GM06990 (cell line): Measurements from ENCODE around the gene WDR64.
A peak's percentile ranks its signal among the peaks of the same experiment; 100 is the strongest.

Experiments used
- DNase-seq: peaks from one replicate; pipeline ENCODE4 v3.0.0-alpha.2; 2011; ENCODE audit not compliant: insufficient read length; ENCODE audit errors: extremely low read depth
- H3K27me3 ChIP-seq: replicated peaks from 2 replicates; pipeline ENCODE4 v1.6.0; 2011; ENCODE audit warnings: low read length; ENCODE audit not compliant: control insufficient read depth, insufficient read depth
- H3K36me3 ChIP-seq: 2 replicates; pipeline ENCODE4 v1.5.1; 2011; ENCODE audit warnings: low read length; ENCODE audit not compliant: control insufficient read depth, insufficient read depth
- H3K4me3 ChIP-seq: replicated peaks from 2 replicates; pipeline ENCODE4 v1.5.1; 2011; ENCODE audit warnings: low read depth, mild to moderate bottlenecking, control low read depth, low read length
- TF ChIP-seq, protein P1 (sequence below): IDR thresholded peaks from 2 replicates; pipeline ENCODE4 v1.5.1; 2011; ENCODE audit warnings: low read length, control low read depth, mild to moderate bottlenecking, inconsistent platforms; ENCODE audit not compliant: insufficient read depth, poor library complexity, severe bottlenecking

The WDR64 gene

GRCh38 chr1:241638099-241638682 is 13.9 kb upstream of the WDR64 start:
- Histone ChIP-seq H3K4me3 (peak overlapping the region; percentile 98), H3K27me3 (no peaks in the 10 kb centered on the region), H3K36me3 (peaks cover 2% of the 10 kb centered on the region; the same call in 1 of the 2 replicates)
- no peak for DNase-seq
- TF ChIP-seq, protein P1, sequence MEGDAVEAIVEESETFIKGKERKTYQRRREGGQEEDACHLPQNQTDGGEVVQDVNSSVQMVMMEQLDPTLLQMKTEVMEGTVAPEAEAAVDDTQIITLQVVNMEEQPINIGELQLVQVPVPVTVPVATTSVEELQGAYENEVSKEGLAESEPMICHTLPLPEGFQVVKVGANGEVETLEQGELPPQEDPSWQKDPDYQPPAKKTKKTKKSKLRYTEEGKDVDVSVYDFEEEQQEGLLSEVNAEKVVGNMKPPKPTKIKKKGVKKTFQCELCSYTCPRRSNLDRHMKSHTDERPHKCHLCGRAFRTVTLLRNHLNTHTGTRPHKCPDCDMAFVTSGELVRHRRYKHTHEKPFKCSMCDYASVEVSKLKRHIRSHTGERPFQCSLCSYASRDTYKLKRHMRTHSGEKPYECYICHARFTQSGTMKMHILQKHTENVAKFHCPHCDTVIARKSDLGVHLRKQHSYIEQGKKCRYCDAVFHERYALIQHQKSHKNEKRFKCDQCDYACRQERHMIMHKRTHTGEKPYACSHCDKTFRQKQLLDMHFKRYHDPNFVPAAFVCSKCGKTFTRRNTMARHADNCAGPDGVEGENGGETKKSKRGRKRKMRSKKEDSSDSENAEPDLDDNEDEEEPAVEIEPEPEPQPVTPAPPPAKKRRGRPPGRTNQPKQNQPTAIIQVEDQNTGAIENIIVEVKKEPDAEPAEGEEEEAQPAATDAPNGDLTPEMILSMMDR, result no peak

DNA sequence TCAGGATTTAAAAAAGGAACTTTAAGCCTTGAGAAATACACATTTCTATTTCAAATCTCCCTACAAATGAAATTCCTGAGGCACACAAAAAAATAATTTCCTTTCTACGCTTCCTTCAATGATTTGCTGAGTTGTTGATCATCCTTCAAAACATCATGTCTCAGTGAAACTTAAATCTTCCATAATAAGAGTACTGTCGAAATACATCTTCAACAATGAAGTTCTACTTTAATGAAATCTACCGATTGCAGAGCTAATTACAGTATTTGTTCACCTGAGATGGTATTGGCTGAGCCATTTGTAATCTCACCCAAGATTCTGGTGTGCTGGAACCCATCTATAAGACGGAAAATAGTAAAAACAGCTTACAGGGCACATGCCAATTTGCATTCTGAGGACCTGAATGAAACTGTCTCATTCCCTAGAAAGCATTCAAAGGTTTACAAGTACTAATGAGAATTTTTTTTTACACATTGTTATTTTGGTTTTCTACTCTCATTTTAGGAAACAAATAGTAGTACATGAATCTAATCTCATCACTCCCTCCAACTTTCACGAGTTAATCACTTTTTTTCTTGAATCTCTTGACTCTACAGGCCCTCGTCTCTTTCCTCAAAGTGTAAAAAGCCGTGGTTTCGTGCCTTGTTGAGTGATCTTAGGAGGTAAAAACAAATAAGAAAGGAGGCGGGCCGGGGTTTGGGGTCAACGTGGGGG is 13.0 kb upstream of the WDR64 start:
- H3K4me3 ChIP-seq, result peak overlapping the region; percentile 98
- H3K27me3 ChIP-seq, result no peaks in the 10 kb centered on the region
- peaks cover 2% of the 10 kb centered on the region; the same call in 1 of the 2 replicates for H3K36me3 ChIP-seq
- no peak for DNase-seq
- TF ChIP-seq, protein P1, result no peak

DNA sequence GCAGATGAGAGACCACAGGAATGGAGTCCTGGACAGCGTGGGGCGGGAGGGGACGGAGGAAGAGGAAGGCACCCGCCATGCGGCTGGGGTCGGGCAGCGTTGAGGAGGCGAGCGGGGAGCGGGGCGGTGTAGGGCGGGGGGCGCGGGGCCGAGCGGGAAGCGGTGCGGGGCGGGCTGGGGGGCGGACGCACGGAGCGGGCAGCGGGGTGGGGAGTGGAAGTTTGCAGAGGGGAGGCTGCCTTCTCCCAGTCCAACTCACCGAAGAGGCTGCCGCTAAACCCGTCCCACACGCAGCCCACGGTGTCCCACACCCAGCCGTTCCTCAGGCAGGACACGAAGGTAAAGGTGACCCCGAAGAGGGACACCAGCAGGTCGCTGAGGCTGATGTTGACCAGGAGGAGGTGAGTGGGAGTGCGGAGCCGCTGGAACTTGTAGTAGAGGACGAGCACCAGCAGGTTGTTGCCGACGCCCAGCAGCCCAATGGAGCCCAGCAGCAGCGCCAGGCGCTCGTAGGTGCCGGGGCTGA is 12.4 kb upstream of the WDR64 start:
- TF ChIP-seq, protein P1, result no peak
- Histone ChIP-seq H3K36me3 (peaks cover 2% of the 10 kb centered on the region; the same call in 1 of the 2 replicates), H3K27me3 (no peaks in the 10 kb centered on the region), H3K4me3 (peak overlapping the region; percentile 98)
- no peak for DNase-seq

DNA sequence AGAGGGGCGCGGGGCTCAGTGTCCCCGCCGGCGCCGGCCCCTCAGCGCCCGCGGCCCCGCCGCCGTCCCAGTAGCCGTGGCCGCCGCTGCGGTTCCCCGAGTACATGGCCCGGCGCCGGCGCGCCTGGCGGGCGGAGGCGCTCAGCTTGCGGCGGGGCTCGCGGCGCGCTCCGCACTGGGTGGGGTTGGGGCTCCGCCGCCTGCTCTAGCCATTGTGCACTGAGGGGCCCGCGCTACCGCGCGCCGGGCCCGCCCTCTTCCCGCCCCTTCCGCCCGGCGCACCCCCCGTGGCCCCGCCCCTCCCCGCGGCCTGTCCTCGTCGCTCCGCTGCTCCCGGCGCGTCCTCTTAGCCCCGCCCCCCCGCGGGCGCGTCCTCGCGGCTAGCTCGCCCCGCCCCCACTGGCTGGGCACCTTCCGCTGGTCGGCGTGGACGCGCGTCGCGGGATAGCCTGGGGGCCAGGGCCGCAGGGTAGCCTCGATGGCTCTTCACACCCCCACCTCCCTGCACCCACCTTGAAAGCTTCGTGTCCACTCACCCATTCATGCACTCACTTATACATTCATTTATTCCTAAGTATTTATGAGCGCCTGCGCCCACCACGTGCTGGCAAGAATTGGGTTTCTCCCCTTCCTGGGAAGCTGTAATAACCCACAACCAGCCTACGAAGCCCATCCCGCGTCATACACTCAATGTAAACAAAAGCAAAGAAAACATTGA is 11.8 kb upstream of the WDR64 start, which contains the start of the genes CHML and OPN3:
Gene CHML (minus strand): TSS at position 221 of the 718 bp plus-strand sequence. CDS start 4,603 bp downstream, outside the sequence.
Gene OPN3 (minus strand): TSS at position 221 of the 718 bp plus-strand sequence. CDS start 115 bp downstream, at position 106.
- TF ChIP-seq, protein P1, result no peak
- Histone ChIP-seq H3K4me3 (peak within 1 kb of the TSS; percentile 98), H3K27me3 (no peaks in the 10 kb centered on the region), H3K36me3 (peaks cover 2% of the 10 kb centered on the region; the same call in 1 of the 2 replicates)
- peak; percentile 94 for DNase-seq

GRCh38 chr1:241640867-241641622 is 11.0 kb upstream of the WDR64 start:
- DNase-seq, result no peak
- no peak overlapping the region; the same call in 1 of the 2 replicates for H3K4me3 ChIP-seq
- TF ChIP-seq, protein P1, result no peak
- peaks cover 2% of the 10 kb centered on the region; the same call in 1 of the 2 replicates for H3K36me3 ChIP-seq
- H3K27me3 ChIP-seq, result no peaks in the 10 kb centered on the region
